Measurements from ENCODE around the gene CDH26.

DNA sequence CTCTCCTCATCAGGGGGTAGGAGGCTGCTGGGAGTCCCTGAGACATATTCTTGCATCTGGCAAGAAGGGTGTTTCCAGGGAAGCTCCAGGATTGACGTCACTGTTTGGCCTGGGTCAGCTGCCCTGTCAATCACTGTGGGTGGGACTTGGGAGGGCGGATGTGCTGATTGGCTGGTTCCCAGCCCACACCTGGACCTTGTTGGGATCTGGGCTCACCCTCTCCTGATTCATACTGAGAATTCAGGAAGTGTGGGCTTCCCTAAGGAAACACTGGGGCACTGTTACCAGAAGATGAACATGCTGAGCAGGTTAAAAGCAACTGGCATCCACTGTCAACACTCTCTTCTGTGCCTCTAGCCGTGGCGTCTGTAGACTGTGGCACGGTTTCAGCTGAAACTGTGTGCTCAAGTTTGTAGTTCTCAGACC lies 36.5 kb downstream of the CDH26 start:
- TF ChIP-seq POLR2A (IDR thresholded peaks at IDR 0.05; ENCODE audit: low read length) (no peak), GATA1 (IDR thresholded peaks at IDR 0.05; ENCODE audit: low read depth, low read length) (no peak)

All from erythroblast (primary cell).